ENCODE results near the gene LY86.
"Not testable (repeated sequence)": the region's sequence is repeated elsewhere in the genome, so short reads cannot be mapped to it uniquely, and the experiment has no call there.

Gene LY86

GRCh38 chr6:6596529-6597328, 8.2 kb downstream of the LY86 start:
- no peak for DNase-seq

GRCh38 chr6:6597682-6598081, 9.2 kb downstream of the LY86 start:
- DNase-seq = no peak

GRCh38 chr6:6599468-6599873, 11.0 kb downstream of the LY86 start:
- DNase-seq = no peak

- no peak for DNase-seq
Observed at GRCh38 chr6:6600875-6601274, 12.4 kb downstream of the LY86 start.

- no peak for DNase-seq
Observed at GRCh38 chr6:6602262-6602661, 13.7 kb downstream of the LY86 start.

- no peak for DNase-seq
Observed at GRCh38 chr6:6603317-6603716, 14.8 kb downstream of the LY86 start.

GRCh38 chr6:6604015-6604414, 15.5 kb downstream of the LY86 start:
- no peak for DNase-seq

- no peak for DNase-seq
Observed at GRCh38 chr6:6604566-6604965, 16.0 kb downstream of the LY86 start.

GRCh38 chr6:6605873-6606272, 17.4 kb downstream of the LY86 start:
- no peak for DNase-seq

GRCh38 chr6:6606391-6607030, 18.0 kb downstream of the LY86 start:
- DNase-seq = not testable (repeated sequence)

- no peak for DNase-seq
Observed at GRCh38 chr6:6609450-6609849, 20.9 kb downstream of the LY86 start.

GRCh38 chr6:6610031-6610591, 21.6 kb downstream of the LY86 start:
- no peak for DNase-seq

GRCh38 chr6:6611486-6611885, 23.0 kb downstream of the LY86 start:
- DNase-seq = no peak

GRCh38 chr6:6612308-6612707, 23.8 kb downstream of the LY86 start:
- DNase-seq = no peak

GRCh38 chr6:6613103-6613718, 24.7 kb downstream of the LY86 start:
- DNase-seq = not testable (repeated sequence)

- no peak for DNase-seq
Observed at GRCh38 chr6:6614096-6614982, 25.8 kb downstream of the LY86 start.

- DNase-seq = no peak
Observed at GRCh38 chr6:6614983-6615349, 26.4 kb downstream of the LY86 start.

- no peak for DNase-seq
Observed at GRCh38 chr6:6616656-6617055, 28.1 kb downstream of the LY86 start.

GRCh38 chr6:6619021-6619794, 30.7 kb downstream of the LY86 start:
- DNase-seq = no peak

- DNase-seq = no peak
Observed at GRCh38 chr6:6620766-6621425, 32.4 kb downstream of the LY86 start.

- no peak for DNase-seq
Observed at GRCh38 chr6:6622501-6622900, 34.0 kb downstream of the LY86 start.
